HL-60 (cell line): ENCODE results near the gene BCL2L12.

ENCODE experiments used
- DNase-seq, 2 experiments: peaks; one replicate each; pipeline ENCODE4 v3.0.0-alpha.2; 2010 to 2020; ENCODE audit warnings: low read depth in 1 of 2, low spot score in 1 of 2
- H3K27ac ChIP-seq: fragments of 250-450 bp; sonication (Bioruptor Pico); replicated peaks from 2 replicates; pipeline ENCODE4 v1.5.1; 2020; ENCODE audit warnings: mild to moderate bottlenecking, moderate library complexity
- H3K27me3 ChIP-seq: fragments of 250-450 bp; sonication (Bioruptor Pico); 2 replicates; pipeline ENCODE4 v1.5.1; 2021; ENCODE audit warnings: mild to moderate bottlenecking, moderate library complexity; ENCODE audit not compliant: insufficient read depth, poor library complexity, severe bottlenecking
- H3K4me3 ChIP-seq: replicated peaks from 2 replicates; pipeline ENCODE4 v1.5.1; 2011; ENCODE audit warnings: mild to moderate bottlenecking, control low read depth, low read length; ENCODE audit not compliant: insufficient read depth
- CTCF ChIP-seq: IDR thresholded peaks from one replicate; pipeline ENCODE4 v1.5.1; 2011; ENCODE audit warnings: low read length, control low read depth, inconsistent platforms; ENCODE audit not compliant: insufficient read depth
- GABPA ChIP-seq: IDR thresholded peaks from 2 replicates; pipeline ENCODE4 v1.6.1; 2012; ENCODE audit warnings: low read depth
- POLR2AphosphoS5 ChIP-seq: IDR thresholded peaks from 2 replicates; pipeline ENCODE4 v1.6.1; 2012; ENCODE audit warnings: low read depth
- SPI1 ChIP-seq: IDR thresholded peaks from 2 replicates; pipeline ENCODE4 v1.6.1; 2012; ENCODE audit warnings: low read depth, mild to moderate bottlenecking, borderline replicate concordance
- TF ChIP-seq, protein P1 (sequence below): IDR thresholded peaks from 2 replicates; pipeline ENCODE4 v1.6.1; 2012; ENCODE audit warnings: low read depth; ENCODE audit not compliant: insufficient replicate concordance

The BCL2L12 gene

DNA sequence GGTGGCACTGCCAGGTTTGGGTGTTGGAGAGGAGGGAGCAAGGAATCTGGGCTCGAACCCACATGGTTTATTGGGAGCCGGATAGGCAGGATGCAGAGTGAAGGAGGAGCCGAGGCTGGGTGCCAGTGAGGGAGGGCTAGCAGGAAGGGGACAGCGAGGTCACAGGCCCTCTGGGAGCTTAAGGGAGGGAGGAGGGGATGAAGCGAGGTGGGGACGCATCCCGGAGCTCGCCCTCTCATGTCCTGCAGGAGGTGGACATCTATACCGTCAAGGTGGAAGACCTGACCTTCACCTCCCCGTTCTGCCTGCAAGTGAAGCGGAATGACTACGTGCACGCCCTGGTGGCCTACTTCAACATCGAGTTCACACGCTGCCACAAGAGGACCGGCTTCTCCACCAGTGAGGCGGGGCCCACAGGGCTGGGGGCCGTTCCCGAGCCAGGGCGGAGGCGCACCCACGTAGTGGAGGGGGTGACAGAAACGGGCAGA is 20.2 kb downstream of the BCL2L12 start:
- Histone ChIP-seq H3K27ac (no peak overlapping the region), H3K4me3 (no peak overlapping the region), H3K27me3 (no peaks in the 10 kb centered on the region)
- TF ChIP-seq POLR2AphosphoS5 = peak; percentile 67; the same call in 1 of the 2 replicates
- TF ChIP-seq GABPA = no peak
- no peak for TF ChIP-seq CTCF
- no peak for TF ChIP-seq SPI1
- TF ChIP-seq, protein P1, sequence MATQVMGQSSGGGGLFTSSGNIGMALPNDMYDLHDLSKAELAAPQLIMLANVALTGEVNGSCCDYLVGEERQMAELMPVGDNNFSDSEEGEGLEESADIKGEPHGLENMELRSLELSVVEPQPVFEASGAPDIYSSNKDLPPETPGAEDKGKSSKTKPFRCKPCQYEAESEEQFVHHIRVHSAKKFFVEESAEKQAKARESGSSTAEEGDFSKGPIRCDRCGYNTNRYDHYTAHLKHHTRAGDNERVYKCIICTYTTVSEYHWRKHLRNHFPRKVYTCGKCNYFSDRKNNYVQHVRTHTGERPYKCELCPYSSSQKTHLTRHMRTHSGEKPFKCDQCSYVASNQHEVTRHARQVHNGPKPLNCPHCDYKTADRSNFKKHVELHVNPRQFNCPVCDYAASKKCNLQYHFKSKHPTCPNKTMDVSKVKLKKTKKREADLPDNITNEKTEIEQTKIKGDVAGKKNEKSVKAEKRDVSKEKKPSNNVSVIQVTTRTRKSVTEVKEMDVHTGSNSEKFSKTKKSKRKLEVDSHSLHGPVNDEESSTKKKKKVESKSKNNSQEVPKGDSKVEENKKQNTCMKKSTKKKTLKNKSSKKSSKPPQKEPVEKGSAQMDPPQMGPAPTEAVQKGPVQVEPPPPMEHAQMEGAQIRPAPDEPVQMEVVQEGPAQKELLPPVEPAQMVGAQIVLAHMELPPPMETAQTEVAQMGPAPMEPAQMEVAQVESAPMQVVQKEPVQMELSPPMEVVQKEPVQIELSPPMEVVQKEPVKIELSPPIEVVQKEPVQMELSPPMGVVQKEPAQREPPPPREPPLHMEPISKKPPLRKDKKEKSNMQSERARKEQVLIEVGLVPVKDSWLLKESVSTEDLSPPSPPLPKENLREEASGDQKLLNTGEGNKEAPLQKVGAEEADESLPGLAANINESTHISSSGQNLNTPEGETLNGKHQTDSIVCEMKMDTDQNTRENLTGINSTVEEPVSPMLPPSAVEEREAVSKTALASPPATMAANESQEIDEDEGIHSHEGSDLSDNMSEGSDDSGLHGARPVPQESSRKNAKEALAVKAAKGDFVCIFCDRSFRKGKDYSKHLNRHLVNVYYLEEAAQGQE = no peak
- no peak for DNase-seq

GRCh38 chr19:49686503-49687088 is 20.9 kb downstream of the BCL2L12 start:
- TF ChIP-seq POLR2AphosphoS5 (no peak), GABPA (no peak), SPI1 (no peak), CTCF (no peak)
- TF ChIP-seq, protein P1 = no peak
- no peak for DNase-seq
- Histone ChIP-seq H3K27ac (no peak overlapping the region), H3K27me3 (no peaks in the 10 kb centered on the region), H3K4me3 (no peak overlapping the region)

DNA sequence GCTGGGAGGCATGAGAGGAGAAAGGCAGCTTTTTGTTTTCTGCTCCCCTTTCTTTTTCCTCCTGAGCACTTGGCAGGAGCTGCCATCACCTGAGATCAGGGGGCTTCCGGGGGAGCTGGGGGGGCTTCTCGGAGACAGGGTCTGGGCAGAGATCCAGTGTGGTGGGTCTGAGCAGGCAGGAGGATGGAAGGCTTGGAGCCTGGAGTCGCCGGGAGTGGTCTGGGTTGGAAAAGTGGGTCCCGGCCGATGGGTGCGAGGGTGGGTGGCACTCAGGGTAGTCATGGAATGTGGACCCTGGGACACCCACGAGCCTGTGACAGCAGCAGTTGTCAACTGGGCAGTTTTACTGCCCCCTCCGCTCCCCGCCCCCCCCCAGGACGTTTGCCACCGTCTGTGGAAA is 21.4 kb downstream of the BCL2L12 start:
- Histone ChIP-seq H3K4me3 (no peak overlapping the region), H3K27me3 (no peaks in the 10 kb centered on the region), H3K27ac (no peak overlapping the region)
- TF ChIP-seq GABPA (no peak), POLR2AphosphoS5 (no peak), CTCF (no peak), SPI1 (no peak)
- TF ChIP-seq, protein P1 = no peak
- DNase-seq = no peak
